GM10248 (cell line): ENCODE measurements around the gene B9D1.

Source experiments
- CTCF ChIA-PET: fragments of 300-600 bp; sonication (Branson Sonifier 250); formaldehyde crosslinking; extraction: SDS; loops from one replicate; lab custom pipeline; 2021; ENCODE audit warnings: antibody characterized with exemption; lab: Yijun Ruan, JAX
- POLR2A ChIA-PET: fragments of 350-650 bp; sonication (Branson Sonifier 250); formaldehyde crosslinking; extraction: SDS; loops from one replicate; lab custom pipeline; 2020; ENCODE audit warnings: antibody characterized with exemption; lab: Yijun Ruan, JAX
- DNase-seq: peaks from one replicate; pipeline ENCODE4 v3.0.0; 2012; ENCODE audit errors: extremely low spot score
- CTCF ChIP-seq: IDR thresholded peaks from 2 replicates; pipeline ENCODE4 v1.5.1; 2012; ENCODE audit warnings: mild to moderate bottlenecking, low read depth; ENCODE audit errors: extremely low read depth, missing control alignments, control extremely low read depth

Gene B9D1

GRCh38 chr17:19408346-19408710 lies 45.8 kb upstream of the B9D1 start:
- ChIA-PET CTCF (no interaction called here), POLR2A (no interaction called here)
- TF ChIP-seq CTCF = no peak
- no peak for DNase-seq

GRCh38 chr17:19407601-19408345 lies 45.2 kb upstream of the B9D1 start:
- TF ChIP-seq CTCF = no peak
- no peak for DNase-seq
- ChIA-PET POLR2A (no interaction called here), CTCF (no interaction called here)

- CTCF ChIA-PET = interaction anchor here (1.5 kb wide), 1 partner anchor 361 kb away, joined by 5 read pairs; no protein-coding TSS in a partner anchor
- DNase-seq = no peak
- no peak for TF ChIP-seq CTCF
- POLR2A ChIA-PET = no interaction called here
Observed at GRCh38 chr17:19405114-19405513, 42.6 kb upstream of the B9D1 start.

- no peak for DNase-seq
- ChIA-PET CTCF (no interaction called here), POLR2A (no interaction called here)
- TF ChIP-seq CTCF = no peak
Observed at GRCh38 chr17:19404264-19404663, 41.7 kb upstream of the B9D1 start.

- ChIA-PET POLR2A (no interaction called here), CTCF (no interaction called here)
- no peak for DNase-seq
- TF ChIP-seq CTCF = no peak
Observed at GRCh38 chr17:19403021-19403420, 40.5 kb upstream of the B9D1 start.

GRCh38 chr17:19402171-19402570 lies 39.6 kb upstream of the B9D1 start:
- no peak for TF ChIP-seq CTCF
- ChIA-PET CTCF (interaction anchor here (1.1 to 1.3 kb wide), 2 partner anchors 26 to 39 kb away, joined by 3 to 4 read pairs; partner anchors contain the start of gene B9D1), POLR2A (no interaction called here)
- no peak for DNase-seq
